IMR-90 (cell line): ENCODE measurements around the gene PRKAR1B. TPM values are rescaled to one million over a fixed set of nuclear protein-coding genes. Genes with fewer than 3 reads are reported as not detected.
A peak's percentile ranks its signal among the peaks of the same experiment; 100 is the strongest.

Experiments
- ATAC-seq: fragments of 200-7000 bp; cut with Tn5 transposase; 2 replicates; pipeline ENCODE4 v1.9.1; 2020; ENCODE audit warnings: low read depth, mild to moderate bottlenecking, moderate library complexity
- BruUV-seq: library from RNA; stranded (reverse); fragments of 400-500 nt; replicated peaks from 2 replicates; lab custom pipeline; 2021; lab: Mats Ljungman, UMichigan
- CTCF ChIA-PET: fragments of 300-600 bp; formaldehyde crosslinking; extraction: SDS; loops from one replicate; lab custom pipeline; 2021; ENCODE audit warnings: antibody characterized with exemption; lab: Yijun Ruan, JAX
- POLR2A ChIA-PET: fragments of 300-600 bp; sonication (Branson Sonifier 250); formaldehyde crosslinking; loops from one replicate; lab custom pipeline; 2022; ENCODE audit warnings: antibody characterized with exemption; ENCODE audit not compliant: unreplicated experiment; lab: Charles Lee
- DNase-seq: peaks from one replicate; pipeline ENCODE4 v3.0.0; 2013
- H2AFZ ChIP-seq: replicated peaks from 2 replicates; pipeline ENCODE3; 2013; ENCODE audit warnings: low read length, mild to moderate bottlenecking; ENCODE audit not compliant: poor library complexity
- H2AK5ac ChIP-seq: 2 replicates; pipeline ENCODE4 v1.6.1; 2013; ENCODE audit warnings: low read depth, low read length, inconsistent platforms
- H2AK9ac ChIP-seq: replicated peaks from 2 replicates; pipeline ENCODE3; 2013; ENCODE audit warnings: mild to moderate bottlenecking, low read depth, low read length, moderate library complexity; ENCODE audit not compliant: poor library complexity
- H2BK120ac ChIP-seq: 2 replicates; pipeline ENCODE4 v1.6.1; 2013; ENCODE audit warnings: low read depth, low read length, inconsistent platforms
- H2BK15ac ChIP-seq: 3 replicates; pipeline ENCODE4 v1.6.1; 2013; ENCODE audit warnings: low read depth, low read length, inconsistent platforms
- H2BK20ac ChIP-seq: 2 replicates; pipeline ENCODE4 v1.6.1; 2013; ENCODE audit warnings: low read depth, mild to moderate bottlenecking, inconsistent platforms, low read length, moderate library complexity
- H2BK5ac ChIP-seq: 2 replicates; pipeline ENCODE4 v1.6.1; 2013; ENCODE audit warnings: mild to moderate bottlenecking, low read depth, low read length, inconsistent platforms; ENCODE audit not compliant: poor library complexity, severe bottlenecking
- H3K14ac ChIP-seq: replicated peaks from 2 replicates; pipeline ENCODE4 v1.6.1; 2013; ENCODE audit warnings: low read depth, low read length, inconsistent platforms
- H3K18ac ChIP-seq: 2 replicates; pipeline ENCODE4 v1.6.1; 2013; ENCODE audit warnings: low read depth, low read length, control low read depth
- H3K23ac ChIP-seq: 2 replicates; pipeline ENCODE4 v1.6.1; 2013; ENCODE audit warnings: low read depth, low read length, inconsistent platforms
- H3K27ac ChIP-seq: 2 replicates; pipeline ENCODE4 v1.5.1; 2013; ENCODE audit warnings: mild to moderate bottlenecking, control low read depth, low read length; ENCODE audit not compliant: insufficient read depth
- H3K27me3 ChIP-seq: 2 replicates; pipeline ENCODE4 v1.6.1; 2013; ENCODE audit warnings: low read length; ENCODE audit not compliant: control insufficient read depth, insufficient read depth
- H3K36me3 ChIP-seq: 2 replicates; pipeline ENCODE4 v1.6.1; 2013; ENCODE audit warnings: low read length, mixed read lengths; ENCODE audit not compliant: control insufficient read depth, insufficient read depth
- H3K4ac ChIP-seq: 2 replicates; pipeline ENCODE4 v1.6.1; 2013; ENCODE audit warnings: low read depth, low read length, inconsistent platforms
- H3K4me1 ChIP-seq: 2 replicates; pipeline ENCODE4 v1.6.1; 2013; ENCODE audit warnings: low read length, mixed read lengths; ENCODE audit not compliant: control insufficient read depth, insufficient read depth
- H3K4me2 ChIP-seq: 2 replicates; pipeline ENCODE4 v1.6.1; 2013; ENCODE audit warnings: low read depth, mild to moderate bottlenecking, control low read depth, low read length, moderate library complexity
- H3K4me3 ChIP-seq: 2 replicates; pipeline ENCODE4 v1.5.1; 2013; ENCODE audit warnings: low read depth, mild to moderate bottlenecking, control low read depth, low read length, moderate library complexity; ENCODE audit not compliant: insufficient read depth
- H3K56ac ChIP-seq: 2 replicates; pipeline ENCODE4 v1.6.1; 2013; ENCODE audit warnings: low read length, inconsistent platforms; ENCODE audit not compliant: insufficient read depth; ENCODE audit errors: extremely low read depth
- H3K79me1 ChIP-seq, 2 experiments: 2 replicates each; pipeline ENCODE4 v1.6.1; 2013; ENCODE audit warnings: low read length in 2 of 2, inconsistent platforms in 1 of 2, low read depth in 1 of 2
- H3K9ac ChIP-seq: 2 replicates; pipeline ENCODE4 v1.6.1; 2013; ENCODE audit warnings: low read depth, low read length, control low read depth
- H3K9me1 ChIP-seq: 2 replicates; pipeline ENCODE4 v1.6.1; 2013; ENCODE audit warnings: low read length, inconsistent platforms; ENCODE audit not compliant: insufficient read depth
- H3K9me3 ChIP-seq: 2 replicates; pipeline ENCODE4 v1.6.1; 2013; ENCODE audit warnings: low read length; ENCODE audit not compliant: control insufficient read depth, insufficient read depth
- H4K20me1 ChIP-seq: 2 replicates; pipeline ENCODE4 v1.6.1; 2013; ENCODE audit warnings: low read length, inconsistent platforms; ENCODE audit not compliant: insufficient read depth
- H4K5ac ChIP-seq: 2 replicates; pipeline ENCODE4 v1.6.1; 2013; ENCODE audit warnings: mild to moderate bottlenecking, low read depth, low read length, control low read depth
- H4K8ac ChIP-seq, 2 experiments: 2 replicates each; pipeline ENCODE4 v1.6.1; 2013; ENCODE audit warnings: low read depth in 2 of 2, low read length in 2 of 2, control low read depth in 1 of 2, inconsistent platforms in 1 of 2
- H4K91ac ChIP-seq: 2 replicates; pipeline ENCODE4 v1.6.1; 2013; ENCODE audit warnings: low read depth, low read length, inconsistent platforms; ENCODE audit not compliant: insufficient read depth
- BHLHE40 ChIP-seq: fragments of 150-350 bp; IDR thresholded peaks from 2 replicates; pipeline ENCODE4 v1.6.1; 2016; ENCODE audit warnings: mild to moderate bottlenecking, low read depth, low read length
- CEBPB ChIP-seq: IDR thresholded peaks from 2 replicates; pipeline ENCODE4 v1.6.1; 2012; ENCODE audit warnings: low read depth, low read length, improper control_type of control experiment
- CHD1 ChIP-seq: IDR thresholded peaks from 2 replicates; pipeline ENCODE4 v1.6.1; 2012; ENCODE audit warnings: low read depth, low read length, improper control_type of control experiment
- FOS ChIP-seq: fragments of 150-350 bp; IDR thresholded peaks from 2 replicates; pipeline ENCODE4 v1.6.1; 2016; ENCODE audit warnings: low read depth, low read length
- MAFK ChIP-seq: IDR thresholded peaks from 2 replicates; pipeline ENCODE4 v1.6.1; 2012; ENCODE audit warnings: low read depth, low read length, improper control_type of control experiment
- MAZ ChIP-seq: IDR thresholded peaks from 2 replicates; pipeline ENCODE4 v1.6.1; 2012; ENCODE audit warnings: low read depth, mild to moderate bottlenecking, low read length, improper control_type of control experiment, moderate library complexity, borderline replicate concordance
- MXI1 ChIP-seq: IDR thresholded peaks from 2 replicates; pipeline ENCODE4 v1.6.1; 2012; ENCODE audit warnings: low read depth, mild to moderate bottlenecking, low read length, moderate library complexity, borderline replicate concordance
- NFE2L2 ChIP-seq: fragments of 150-350 bp; IDR thresholded peaks from 2 replicates; pipeline ENCODE4 v1.6.1; 2016; ENCODE audit warnings: low read depth, mild to moderate bottlenecking, low read length
- POLR2A ChIP-seq: IDR thresholded peaks from 2 replicates; pipeline ENCODE4 v1.6.1; 2012; ENCODE audit warnings: mild to moderate bottlenecking, low read depth, low read length
- RAD21 ChIP-seq: IDR thresholded peaks from 2 replicates; pipeline ENCODE4 v1.6.1; 2012; ENCODE audit warnings: low read length, improper control_type of control experiment
- RCOR1 ChIP-seq: IDR thresholded peaks from 2 replicates; pipeline ENCODE4 v1.6.1; 2012; ENCODE audit warnings: mild to moderate bottlenecking, low read length, improper control_type of control experiment; ENCODE audit not compliant: insufficient replicate concordance
- RFX5 ChIP-seq: IDR thresholded peaks from 2 replicates; pipeline ENCODE4 v1.8.0; 2012; ENCODE audit warnings: low read depth, mild to moderate bottlenecking, low read length, moderate library complexity
- SMC3 ChIP-seq: fragments of 150-350 bp; IDR thresholded peaks from 2 replicates; pipeline ENCODE4 v1.6.1; 2016; ENCODE audit warnings: low read depth, mild to moderate bottlenecking, antibody characterized with exemption, low read length, moderate library complexity
- WGBS, 2 experiments: methylation state at CpG; one replicate each; pipeline versions ENCODE4 v1.1.5 to v1.1.7; 2013; ENCODE audit warnings: missing lambda C conversion rate in 2 of 2; ENCODE audit not compliant: insufficient read length in 1 of 2; ENCODE audit errors: extremely low coverage in 2 of 2; 5-methylcytosine and 5-hydroxymethylcytosine counted together
- dilution Hi-C: fragments of 300-500 bp; cut with HindIII; formaldehyde crosslinking; loops from one replicate; pipeline ENCODE4 v1.14.3; 2018; ENCODE audit warnings: low sequenced_read_pairs; ENCODE audit not compliant: unreplicated experiment
- in situ Hi-C: fragments of 300-500 bp; cut with MboI; formaldehyde crosslinking; loops from 3 replicates; pipeline ENCODE4 v1.14.3; 2019; ENCODE audit warnings: low sequenced_read_pairs, inconsistent platforms, mixed read lengths
- intact Hi-C: fragments of 100-400 bp; cut with micrococcal nuclease; formaldehyde crosslinking; loops from 2 replicates; pipeline ENCODE4 v1.10.0; 2022
- polyA plus RNA-seq, 3 experiments: library from polyadenylated mRNA; depleted of rRNA; stranded (reverse); fragments of >200 nt; gene quantifications; 2 replicates each; pipeline ENCODE4 v1.2.3, GENCODE V29; 2012; ENCODE audit warnings: low replicate concordance in 1 of 3
- total RNA-seq: library from RNA; depleted of rRNA; stranded (reverse); fragments of >200 nt; gene quantifications from 2 replicates; pipeline ENCODE4 v1.2.3, GENCODE V29; 2012
- TF ChIP-seq, protein P1 (sequence below): fragments of 150-350 bp; IDR thresholded peaks from 2 replicates; pipeline ENCODE4 v1.6.1; 2016; ENCODE audit warnings: low read depth, mild to moderate bottlenecking, low read length, moderate library complexity, borderline replicate concordance
- TF ChIP-seq, protein P2 (sequence below): conservative IDR thresholded peaks from 2 replicates; pipeline ENCODE4 v1.5.1; 2012; ENCODE audit warnings: mild to moderate bottlenecking, low read depth, low read length, improper control_type of control experiment

The PRKAR1B gene
- total and polyA plus RNA-seq, 2 of the 4 experiments (the other 2 are of a cell fraction), result 15.2 to 20.2 TPM

DNA sequence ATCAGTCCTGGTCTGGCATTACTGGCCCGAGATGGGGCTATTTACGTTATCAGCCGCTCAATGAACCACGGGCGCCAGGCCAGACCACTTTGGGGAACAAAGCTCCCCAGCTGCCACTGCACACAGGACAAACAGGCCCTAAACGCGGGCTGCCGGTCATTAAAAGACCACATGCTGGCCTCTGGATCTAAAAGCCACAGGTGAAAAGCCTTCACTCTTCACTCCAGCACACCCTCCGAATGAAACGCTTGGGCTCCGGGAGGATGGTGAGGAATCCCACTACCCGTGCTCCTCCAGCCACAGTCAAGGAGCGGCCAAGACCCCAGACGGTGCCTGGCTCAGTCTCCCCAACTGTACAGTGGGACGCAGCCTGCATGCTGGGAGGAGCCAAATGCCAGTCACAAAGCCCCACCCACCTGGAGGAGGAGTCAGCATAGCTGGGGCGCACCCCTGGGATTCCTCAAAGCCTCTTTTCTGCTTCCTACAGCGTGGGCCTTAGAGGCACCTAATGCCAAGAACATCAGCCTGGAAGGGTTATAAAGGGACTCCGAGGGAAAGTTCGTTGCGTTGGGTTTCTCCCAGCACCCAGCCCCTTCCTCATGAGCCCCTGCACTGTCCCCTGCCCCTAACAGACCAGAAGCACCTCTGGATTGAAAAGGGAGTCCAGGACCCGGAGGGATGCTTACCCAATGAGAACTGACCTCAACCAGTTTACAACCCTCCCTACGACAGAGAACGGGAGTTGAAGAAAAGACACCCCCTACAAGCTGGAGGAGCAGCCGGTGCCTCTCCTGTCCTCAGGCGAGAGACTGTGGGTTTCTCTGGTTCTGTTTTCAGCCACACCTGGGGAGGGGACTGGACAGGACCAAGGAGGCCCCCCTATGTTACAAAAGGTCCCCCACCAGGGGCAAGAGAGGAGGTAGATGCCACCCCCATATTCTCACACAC, 212.2 kb downstream of the PRKAR1B start:
- Histone ChIP-seq H2BK20ac (peak overlapping the region; percentile 27; the same call in 1 of the 2 replicates), H3K36me3 (0 out of 2 replicates have a peak, but pooled peaks cover 1% of the 10 kb centered on the region), H3K27me3 (no peaks in the 10 kb centered on the region), H3K18ac (no peak overlapping the region), H4K91ac (no peak overlapping the region; the same call in 1 of the 2 replicates), H2AK5ac (peak overlapping the region; percentile 74), H3K27ac (no peak overlapping the region), H3K4ac (peak overlapping the region; percentile 70), H2AK9ac (peak overlapping the region; percentile 88), H4K8ac (peak overlapping the region in 1 of 2 experiments; percentile 82; a peak in 2 of 4 replicates), H2BK15ac (no peak overlapping the region), H3K56ac (no peak overlapping the region), H2BK120ac (no peak overlapping the region), H3K9me3 (no peaks in the 10 kb centered on the region), H3K4me1 (peaks cover 4% of the 10 kb centered on the region), H3K14ac (no peak overlapping the region), H4K20me1 (no peaks in the 10 kb centered on the region; the same call in 1 of the 2 replicates), H3K9me1 (peaks cover 6% of the 10 kb centered on the region; the same call in 1 of the 2 replicates), H2AFZ (no peak overlapping the region), H3K23ac (no peak overlapping the region), H2BK5ac (peak overlapping the region; percentile 22), H3K4me3 (no peak overlapping the region), H3K9ac (no peak overlapping the region), H4K5ac (no peak overlapping the region), H3K4me2 (no peak overlapping the region), H3K79me1 (peaks cover 0 to 32% of the 10 kb centered on the region in 2 experiments; a peak in 3 of 4 replicates)
- intact Hi-C loops (loop anchor here (5.0 to 10.0 kb wide), 2 partner anchors 212 to 360 kb away; partner anchors contain the start of genes DNAAF5, GET4 and PRKAR1B), in situ Hi-C loops (no loop called here), dilution Hi-C loops (no loop called here)
- 62% methylated on average over 6 of the region's 25 CpGs; no CpG with 5 or more reads in 1 of the 2 experiments for WGBS, 2 experiments
- CTCF ChIA-PET, result no interaction called here
- ATAC-seq (no peak), DNase-seq (no peak)
- POLR2A ChIA-PET, result no interaction called here
- BruUV-seq, result no TSS peak
- TF ChIP-seq RCOR1, result no peak
- no peak for TF ChIP-seq RFX5
- no peak for TF ChIP-seq SMC3
- TF ChIP-seq, protein P1, sequence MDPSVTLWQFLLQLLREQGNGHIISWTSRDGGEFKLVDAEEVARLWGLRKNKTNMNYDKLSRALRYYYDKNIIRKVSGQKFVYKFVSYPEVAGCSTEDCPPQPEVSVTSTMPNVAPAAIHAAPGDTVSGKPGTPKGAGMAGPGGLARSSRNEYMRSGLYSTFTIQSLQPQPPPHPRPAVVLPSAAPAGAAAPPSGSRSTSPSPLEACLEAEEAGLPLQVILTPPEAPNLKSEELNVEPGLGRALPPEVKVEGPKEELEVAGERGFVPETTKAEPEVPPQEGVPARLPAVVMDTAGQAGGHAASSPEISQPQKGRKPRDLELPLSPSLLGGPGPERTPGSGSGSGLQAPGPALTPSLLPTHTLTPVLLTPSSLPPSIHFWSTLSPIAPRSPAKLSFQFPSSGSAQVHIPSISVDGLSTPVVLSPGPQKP, result no peak
- no peak for TF ChIP-seq POLR2A
- TF ChIP-seq RAD21, result no peak
- TF ChIP-seq, protein P2, sequence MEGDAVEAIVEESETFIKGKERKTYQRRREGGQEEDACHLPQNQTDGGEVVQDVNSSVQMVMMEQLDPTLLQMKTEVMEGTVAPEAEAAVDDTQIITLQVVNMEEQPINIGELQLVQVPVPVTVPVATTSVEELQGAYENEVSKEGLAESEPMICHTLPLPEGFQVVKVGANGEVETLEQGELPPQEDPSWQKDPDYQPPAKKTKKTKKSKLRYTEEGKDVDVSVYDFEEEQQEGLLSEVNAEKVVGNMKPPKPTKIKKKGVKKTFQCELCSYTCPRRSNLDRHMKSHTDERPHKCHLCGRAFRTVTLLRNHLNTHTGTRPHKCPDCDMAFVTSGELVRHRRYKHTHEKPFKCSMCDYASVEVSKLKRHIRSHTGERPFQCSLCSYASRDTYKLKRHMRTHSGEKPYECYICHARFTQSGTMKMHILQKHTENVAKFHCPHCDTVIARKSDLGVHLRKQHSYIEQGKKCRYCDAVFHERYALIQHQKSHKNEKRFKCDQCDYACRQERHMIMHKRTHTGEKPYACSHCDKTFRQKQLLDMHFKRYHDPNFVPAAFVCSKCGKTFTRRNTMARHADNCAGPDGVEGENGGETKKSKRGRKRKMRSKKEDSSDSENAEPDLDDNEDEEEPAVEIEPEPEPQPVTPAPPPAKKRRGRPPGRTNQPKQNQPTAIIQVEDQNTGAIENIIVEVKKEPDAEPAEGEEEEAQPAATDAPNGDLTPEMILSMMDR, result no peak
- TF ChIP-seq BHLHE40, result no peak
- no peak for TF ChIP-seq MXI1
- TF ChIP-seq FOS, result no peak
- TF ChIP-seq MAZ, result no peak
- no peak for TF ChIP-seq CEBPB
- TF ChIP-seq NFE2L2, result no peak
- no peak for TF ChIP-seq CHD1
- TF ChIP-seq MAFK, result no peak
